ENCODE measurements around the gene MYOG. TPM values are rescaled to one million over a fixed set of nuclear protein-coding genes. Genes with fewer than 3 reads are reported as not detected.

The MYOG gene
- polyA plus RNA-seq, 1 donor (not counting 4 experiments of a cell fraction or from before 2014, with no cell fraction given), result not detected

GRCh38 chr1:203037509-203038190, 48.2 kb downstream of the MYOG start:
- no peak overlapping the region for H3K4me3 ChIP-seq (ENCODE audit: control insufficient read depth in 2 of 3, extremely low read depth in 1 of 3, insufficient read depth in 2 of 3, low read depth in 1 of 3, low read length in 3 of 3)
- no peaks in the 10 kb centered on the region for H3K9me3 ChIP-seq (ENCODE audit: control insufficient read depth, low read depth, low read length)
- H4K20me1 ChIP-seq (ENCODE audit: control insufficient read depth, extremely low read depth, insufficient read depth, low read length), result peaks cover 5% of the 10 kb centered on the region
- DNase-seq (ENCODE audit: low read depth, low spot score), result no peak
- H3K4me1 ChIP-seq (ENCODE audit: control insufficient read depth, extremely low read depth, insufficient read depth, low read length), result peaks cover 23% of the 10 kb centered on the region
- H3K36me3 ChIP-seq (ENCODE audit: control insufficient read depth in 2 of 2, extremely low read depth in 1 of 2, insufficient read depth in 2 of 2, low read length in 2 of 2), result no peaks in the 10 kb centered on the region
- H3K9me1 ChIP-seq (ENCODE audit: control insufficient read depth, extremely low read depth, insufficient read depth, low read length), result no peaks in the 10 kb centered on the region
- no peaks in the 10 kb centered on the region for H3K79me2 ChIP-seq (ENCODE audit: control insufficient read depth, insufficient read depth, low read length)
- no peak for TF ChIP-seq CTCF (optimal IDR thresholded peaks at IDR 0.05 in 1 of 3, IDR thresholded peaks at IDR 0.05 in 1 of 3, conservative IDR thresholded peaks at IDR 0.05 in 1 of 3; ENCODE audit: extremely low read depth in 1 of 3, insufficient read depth in 2 of 3, low read length in 3 of 3)
- no peak for TF ChIP-seq EZH2 (IDR thresholded peaks at IDR 0.05; ENCODE audit: low read length)
- dilution Hi-C loops (cut with MboI; ENCODE audit: extremely low pct_ligation_motif_present, low sequenced_read_pairs), result loop anchor here (25.0 kb wide), 1 partner anchor 225 kb away; no protein-coding TSS in a partner anchor
- peaks cover 5% of the 10 kb centered on the region for H3K27me3 ChIP-seq (ENCODE audit: control insufficient read depth, extremely low read depth, insufficient read depth, low read length)
- no peak overlapping the region for H2AFZ ChIP-seq (ENCODE audit: control insufficient read depth, low read length)
- FAIRE-seq, result no peak
- H3K27ac ChIP-seq (ENCODE audit: control insufficient read depth, insufficient read depth, low read length), result no peak overlapping the region
- no peak overlapping the region for H3K4me2 ChIP-seq (ENCODE audit: control insufficient read depth, extremely low read depth, insufficient read depth, low read depth, low read length)
- no peak overlapping the region for H3K9ac ChIP-seq (ENCODE audit: control insufficient read depth, extremely low read depth, insufficient read depth, low read length)

GRCh38 chr1:203036537-203036936, 49.3 kb downstream of the MYOG start:
- Histone ChIP-seq H3K4me2 (ENCODE audit: control insufficient read depth, extremely low read depth, insufficient read depth, low read depth, low read length) (no peak overlapping the region), H3K4me3 (ENCODE audit: control insufficient read depth in 2 of 3, extremely low read depth in 1 of 3, insufficient read depth in 2 of 3, low read depth in 1 of 3, low read length in 3 of 3) (no peak overlapping the region), H3K36me3 (ENCODE audit: control insufficient read depth in 2 of 2, extremely low read depth in 1 of 2, insufficient read depth in 2 of 2, low read length in 2 of 2) (no peaks in the 10 kb centered on the region), H3K27ac (ENCODE audit: control insufficient read depth, insufficient read depth, low read length) (no peak overlapping the region), H3K9ac (ENCODE audit: control insufficient read depth, extremely low read depth, insufficient read depth, low read length) (no peak overlapping the region), H3K9me3 (ENCODE audit: control insufficient read depth, low read depth, low read length) (no peaks in the 10 kb centered on the region), H3K79me2 (ENCODE audit: control insufficient read depth, insufficient read depth, low read length) (no peaks in the 10 kb centered on the region), H4K20me1 (ENCODE audit: control insufficient read depth, extremely low read depth, insufficient read depth, low read length) (peaks cover 5% of the 10 kb centered on the region), H3K4me1 (ENCODE audit: control insufficient read depth, extremely low read depth, insufficient read depth, low read length) (peaks cover 23% of the 10 kb centered on the region), H2AFZ (ENCODE audit: control insufficient read depth, low read length) (no peak overlapping the region), H3K9me1 (ENCODE audit: control insufficient read depth, extremely low read depth, insufficient read depth, low read length) (no peaks in the 10 kb centered on the region), H3K27me3 (ENCODE audit: control insufficient read depth, extremely low read depth, insufficient read depth, low read length) (peaks cover 5% of the 10 kb centered on the region)
- TF ChIP-seq CTCF (optimal IDR thresholded peaks at IDR 0.05 in 1 of 3, IDR thresholded peaks at IDR 0.05 in 1 of 3, conservative IDR thresholded peaks at IDR 0.05 in 1 of 3; ENCODE audit: extremely low read depth in 1 of 3, insufficient read depth in 2 of 3, low read length in 3 of 3), result no peak
- TF ChIP-seq EZH2 (IDR thresholded peaks at IDR 0.05; ENCODE audit: low read length), result no peak
- dilution Hi-C loops (cut with MboI; ENCODE audit: extremely low pct_ligation_motif_present, low sequenced_read_pairs), result loop anchor here (25.0 kb wide), 1 partner anchor 226 kb away; no protein-coding TSS in a partner anchor
- DNase-seq (ENCODE audit: low read depth, low spot score) (no peak), FAIRE-seq (no peak)
